IMR-90 (cell line): ENCODE results near the gene ORMDL3. TPM values are rescaled to one million over a fixed set of nuclear protein-coding genes. Genes with fewer than 3 reads are reported as not detected.

ENCODE experiments used
- ATAC-seq: fragments of 200-7000 bp; cut with Tn5 transposase; 2 replicates; pipeline ENCODE4 v1.9.1; 2020; ENCODE audit warnings: low read depth, mild to moderate bottlenecking, moderate library complexity
- BruUV-seq: library from RNA; stranded (reverse); fragments of 400-500 nt; replicated peaks from 2 replicates; lab custom pipeline; 2021; lab: Mats Ljungman, UMichigan
- CTCF ChIA-PET: fragments of 300-600 bp; formaldehyde crosslinking; extraction: SDS; loops from one replicate; lab custom pipeline; 2021; ENCODE audit warnings: antibody characterized with exemption; lab: Yijun Ruan, JAX
- POLR2A ChIA-PET: fragments of 300-600 bp; sonication (Branson Sonifier 250); formaldehyde crosslinking; loops from one replicate; lab custom pipeline; 2022; ENCODE audit warnings: antibody characterized with exemption; ENCODE audit not compliant: unreplicated experiment; lab: Charles Lee
- DNase-seq: peaks from one replicate; pipeline ENCODE4 v3.0.0; 2013
- H2AFZ ChIP-seq: replicated peaks from 2 replicates; pipeline ENCODE3; 2013; ENCODE audit warnings: low read length, mild to moderate bottlenecking; ENCODE audit not compliant: poor library complexity
- H2AK5ac ChIP-seq: 2 replicates; pipeline ENCODE4 v1.6.1; 2013; ENCODE audit warnings: low read depth, low read length, inconsistent platforms
- H2AK9ac ChIP-seq: replicated peaks from 2 replicates; pipeline ENCODE3; 2013; ENCODE audit warnings: mild to moderate bottlenecking, low read depth, low read length, moderate library complexity; ENCODE audit not compliant: poor library complexity
- H2BK120ac ChIP-seq: 2 replicates; pipeline ENCODE4 v1.6.1; 2013; ENCODE audit warnings: low read depth, low read length, inconsistent platforms
- H2BK15ac ChIP-seq: 3 replicates; pipeline ENCODE4 v1.6.1; 2013; ENCODE audit warnings: low read depth, low read length, inconsistent platforms
- H2BK20ac ChIP-seq: 2 replicates; pipeline ENCODE4 v1.6.1; 2013; ENCODE audit warnings: low read depth, mild to moderate bottlenecking, inconsistent platforms, low read length, moderate library complexity
- H2BK5ac ChIP-seq: 2 replicates; pipeline ENCODE4 v1.6.1; 2013; ENCODE audit warnings: mild to moderate bottlenecking, low read depth, low read length, inconsistent platforms; ENCODE audit not compliant: poor library complexity, severe bottlenecking
- H3K14ac ChIP-seq: replicated peaks from 2 replicates; pipeline ENCODE4 v1.6.1; 2013; ENCODE audit warnings: low read depth, low read length, inconsistent platforms
- H3K18ac ChIP-seq: 2 replicates; pipeline ENCODE4 v1.6.1; 2013; ENCODE audit warnings: low read depth, low read length, control low read depth
- H3K23ac ChIP-seq: 2 replicates; pipeline ENCODE4 v1.6.1; 2013; ENCODE audit warnings: low read depth, low read length, inconsistent platforms
- H3K27ac ChIP-seq: 2 replicates; pipeline ENCODE4 v1.5.1; 2013; ENCODE audit warnings: mild to moderate bottlenecking, control low read depth, low read length; ENCODE audit not compliant: insufficient read depth
- H3K27me3 ChIP-seq: 2 replicates; pipeline ENCODE4 v1.6.1; 2013; ENCODE audit warnings: low read length; ENCODE audit not compliant: control insufficient read depth, insufficient read depth
- H3K36me3 ChIP-seq: 2 replicates; pipeline ENCODE4 v1.6.1; 2013; ENCODE audit warnings: low read length, mixed read lengths; ENCODE audit not compliant: control insufficient read depth, insufficient read depth
- H3K4ac ChIP-seq: 2 replicates; pipeline ENCODE4 v1.6.1; 2013; ENCODE audit warnings: low read depth, low read length, inconsistent platforms
- H3K4me1 ChIP-seq: 2 replicates; pipeline ENCODE4 v1.6.1; 2013; ENCODE audit warnings: low read length, mixed read lengths; ENCODE audit not compliant: control insufficient read depth, insufficient read depth
- H3K4me2 ChIP-seq: 2 replicates; pipeline ENCODE4 v1.6.1; 2013; ENCODE audit warnings: low read depth, mild to moderate bottlenecking, control low read depth, low read length, moderate library complexity
- H3K4me3 ChIP-seq: 2 replicates; pipeline ENCODE4 v1.5.1; 2013; ENCODE audit warnings: low read depth, mild to moderate bottlenecking, control low read depth, low read length, moderate library complexity; ENCODE audit not compliant: insufficient read depth
- H3K56ac ChIP-seq: 2 replicates; pipeline ENCODE4 v1.6.1; 2013; ENCODE audit warnings: low read length, inconsistent platforms; ENCODE audit not compliant: insufficient read depth; ENCODE audit errors: extremely low read depth
- H3K79me1 ChIP-seq, 2 experiments: 2 replicates each; pipeline ENCODE4 v1.6.1; 2013; ENCODE audit warnings: low read length in 2 of 2, inconsistent platforms in 1 of 2, low read depth in 1 of 2
- H3K9ac ChIP-seq: 2 replicates; pipeline ENCODE4 v1.6.1; 2013; ENCODE audit warnings: low read depth, low read length, control low read depth
- H3K9me1 ChIP-seq: 2 replicates; pipeline ENCODE4 v1.6.1; 2013; ENCODE audit warnings: low read length, inconsistent platforms; ENCODE audit not compliant: insufficient read depth
- H3K9me3 ChIP-seq: 2 replicates; pipeline ENCODE4 v1.6.1; 2013; ENCODE audit warnings: low read length; ENCODE audit not compliant: control insufficient read depth, insufficient read depth
- H4K20me1 ChIP-seq: 2 replicates; pipeline ENCODE4 v1.6.1; 2013; ENCODE audit warnings: low read length, inconsistent platforms; ENCODE audit not compliant: insufficient read depth
- H4K5ac ChIP-seq: 2 replicates; pipeline ENCODE4 v1.6.1; 2013; ENCODE audit warnings: mild to moderate bottlenecking, low read depth, low read length, control low read depth
- H4K8ac ChIP-seq, 2 experiments: 2 replicates each; pipeline ENCODE4 v1.6.1; 2013; ENCODE audit warnings: low read depth in 2 of 2, low read length in 2 of 2, control low read depth in 1 of 2, inconsistent platforms in 1 of 2
- H4K91ac ChIP-seq: 2 replicates; pipeline ENCODE4 v1.6.1; 2013; ENCODE audit warnings: low read depth, low read length, inconsistent platforms; ENCODE audit not compliant: insufficient read depth
- BHLHE40 ChIP-seq: fragments of 150-350 bp; IDR thresholded peaks from 2 replicates; pipeline ENCODE4 v1.6.1; 2016; ENCODE audit warnings: mild to moderate bottlenecking, low read depth, low read length
- CEBPB ChIP-seq: IDR thresholded peaks from 2 replicates; pipeline ENCODE4 v1.6.1; 2012; ENCODE audit warnings: low read depth, low read length, improper control_type of control experiment
- CHD1 ChIP-seq: IDR thresholded peaks from 2 replicates; pipeline ENCODE4 v1.6.1; 2012; ENCODE audit warnings: low read depth, low read length, improper control_type of control experiment
- FOS ChIP-seq: fragments of 150-350 bp; IDR thresholded peaks from 2 replicates; pipeline ENCODE4 v1.6.1; 2016; ENCODE audit warnings: low read depth, low read length
- MAFK ChIP-seq: IDR thresholded peaks from 2 replicates; pipeline ENCODE4 v1.6.1; 2012; ENCODE audit warnings: low read depth, low read length, improper control_type of control experiment
- MAZ ChIP-seq: IDR thresholded peaks from 2 replicates; pipeline ENCODE4 v1.6.1; 2012; ENCODE audit warnings: low read depth, mild to moderate bottlenecking, low read length, improper control_type of control experiment, moderate library complexity, borderline replicate concordance
- MXI1 ChIP-seq: IDR thresholded peaks from 2 replicates; pipeline ENCODE4 v1.6.1; 2012; ENCODE audit warnings: low read depth, mild to moderate bottlenecking, low read length, moderate library complexity, borderline replicate concordance
- NFE2L2 ChIP-seq: fragments of 150-350 bp; IDR thresholded peaks from 2 replicates; pipeline ENCODE4 v1.6.1; 2016; ENCODE audit warnings: low read depth, mild to moderate bottlenecking, low read length
- POLR2A ChIP-seq: IDR thresholded peaks from 2 replicates; pipeline ENCODE4 v1.6.1; 2012; ENCODE audit warnings: mild to moderate bottlenecking, low read depth, low read length
- RAD21 ChIP-seq: IDR thresholded peaks from 2 replicates; pipeline ENCODE4 v1.6.1; 2012; ENCODE audit warnings: low read length, improper control_type of control experiment
- RCOR1 ChIP-seq: IDR thresholded peaks from 2 replicates; pipeline ENCODE4 v1.6.1; 2012; ENCODE audit warnings: mild to moderate bottlenecking, low read length, improper control_type of control experiment; ENCODE audit not compliant: insufficient replicate concordance
- RFX5 ChIP-seq: IDR thresholded peaks from 2 replicates; pipeline ENCODE4 v1.8.0; 2012; ENCODE audit warnings: low read depth, mild to moderate bottlenecking, low read length, moderate library complexity
- SMC3 ChIP-seq: fragments of 150-350 bp; IDR thresholded peaks from 2 replicates; pipeline ENCODE4 v1.6.1; 2016; ENCODE audit warnings: low read depth, mild to moderate bottlenecking, antibody characterized with exemption, low read length, moderate library complexity
- WGBS, 2 experiments: methylation state at CpG; one replicate each; pipeline versions ENCODE4 v1.1.5 to v1.1.7; 2013; ENCODE audit warnings: missing lambda C conversion rate in 2 of 2; ENCODE audit not compliant: insufficient read length in 1 of 2; ENCODE audit errors: extremely low coverage in 2 of 2; 5-methylcytosine and 5-hydroxymethylcytosine counted together
- dilution Hi-C: fragments of 300-500 bp; cut with HindIII; formaldehyde crosslinking; loops from one replicate; pipeline ENCODE4 v1.14.3; 2018; ENCODE audit warnings: low sequenced_read_pairs; ENCODE audit not compliant: unreplicated experiment
- in situ Hi-C: fragments of 300-500 bp; cut with MboI; formaldehyde crosslinking; loops from 3 replicates; pipeline ENCODE4 v1.14.3; 2019; ENCODE audit warnings: low sequenced_read_pairs, inconsistent platforms, mixed read lengths
- intact Hi-C: fragments of 100-400 bp; cut with micrococcal nuclease; formaldehyde crosslinking; loops from 2 replicates; pipeline ENCODE4 v1.10.0; 2022
- polyA plus RNA-seq, 3 experiments: library from polyadenylated mRNA; depleted of rRNA; stranded (reverse); fragments of >200 nt; gene quantifications; 2 replicates each; pipeline ENCODE4 v1.2.3, GENCODE V29; 2012; ENCODE audit warnings: low replicate concordance in 1 of 3
- total RNA-seq: library from RNA; depleted of rRNA; stranded (reverse); fragments of >200 nt; gene quantifications from 2 replicates; pipeline ENCODE4 v1.2.3, GENCODE V29; 2012
- TF ChIP-seq, protein P1 (sequence below): fragments of 150-350 bp; IDR thresholded peaks from 2 replicates; pipeline ENCODE4 v1.6.1; 2016; ENCODE audit warnings: low read depth, mild to moderate bottlenecking, low read length, moderate library complexity, borderline replicate concordance
- TF ChIP-seq, protein P2 (sequence below): conservative IDR thresholded peaks from 2 replicates; pipeline ENCODE4 v1.5.1; 2012; ENCODE audit warnings: mild to moderate bottlenecking, low read depth, low read length, improper control_type of control experiment
- TF ChIP-seq, protein P3 (sequence below): fragments of 150-350 bp; IDR thresholded peaks from 2 replicates; pipeline ENCODE4 v1.6.1; 2017; ENCODE audit warnings: mild to moderate bottlenecking, antibody characterized with exemption, low read length, low read depth

ORMDL3 gene
- total and polyA plus RNA-seq, 2 of the 4 experiments (the other 2 are of a cell fraction), result 45.7 to 78.6 TPM

- no peak overlapping the region for H2BK5ac ChIP-seq
- no peak overlapping the region for H3K18ac ChIP-seq
- no peaks in the 10 kb centered on the region for H3K9me3 ChIP-seq
- no peak overlapping the region for H2BK15ac ChIP-seq
- no peak overlapping the region for H4K8ac ChIP-seq
- H3K4ac ChIP-seq, result no peak overlapping the region
- CTCF ChIA-PET, result no interaction called here
- no peaks in the 10 kb centered on the region for H3K9me1 ChIP-seq
- POLR2A ChIA-PET, result no interaction called here
- H2AFZ ChIP-seq, result no peak overlapping the region
- no peak overlapping the region for H4K91ac ChIP-seq
- H3K4me2 ChIP-seq, result no peak overlapping the region
- in situ Hi-C loops (no loop called here), intact Hi-C loops (no loop called here), dilution Hi-C loops (no loop called here)
- no peak overlapping the region for H3K56ac ChIP-seq
- no peak for ATAC-seq
- H3K4me1 ChIP-seq, result no peaks in the 10 kb centered on the region
- H3K36me3 ChIP-seq, result no peaks in the 10 kb centered on the region
- no peak overlapping the region for H3K27ac ChIP-seq
- WGBS, 2 experiments, result no CpG with 5 or more reads among the region's 6 CpGs
- no peaks in the 10 kb centered on the region for H4K20me1 ChIP-seq
- H2AK5ac ChIP-seq, result no peak overlapping the region
- H3K79me1 ChIP-seq, result no peaks in the 10 kb centered on the region
- H2AK9ac ChIP-seq, result no peak overlapping the region
- H4K5ac ChIP-seq, result no peak overlapping the region
- no peak for DNase-seq
- no peak overlapping the region for H2BK120ac ChIP-seq
- peaks cover 61% of the 10 kb centered on the region for H3K27me3 ChIP-seq
- TF ChIP-seq SMC3, result no peak
- no peak for TF ChIP-seq CEBPB
- TF ChIP-seq BHLHE40, result no peak
- TF ChIP-seq NFE2L2, result no peak
- no peak for TF ChIP-seq MAZ
- no peak for TF ChIP-seq MXI1
- TF ChIP-seq MAFK, result no peak
- no peak for TF ChIP-seq RAD21
- no peak for TF ChIP-seq FOS
- TF ChIP-seq, protein P1, sequence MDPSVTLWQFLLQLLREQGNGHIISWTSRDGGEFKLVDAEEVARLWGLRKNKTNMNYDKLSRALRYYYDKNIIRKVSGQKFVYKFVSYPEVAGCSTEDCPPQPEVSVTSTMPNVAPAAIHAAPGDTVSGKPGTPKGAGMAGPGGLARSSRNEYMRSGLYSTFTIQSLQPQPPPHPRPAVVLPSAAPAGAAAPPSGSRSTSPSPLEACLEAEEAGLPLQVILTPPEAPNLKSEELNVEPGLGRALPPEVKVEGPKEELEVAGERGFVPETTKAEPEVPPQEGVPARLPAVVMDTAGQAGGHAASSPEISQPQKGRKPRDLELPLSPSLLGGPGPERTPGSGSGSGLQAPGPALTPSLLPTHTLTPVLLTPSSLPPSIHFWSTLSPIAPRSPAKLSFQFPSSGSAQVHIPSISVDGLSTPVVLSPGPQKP, result no peak
- TF ChIP-seq RFX5, result no peak
- TF ChIP-seq POLR2A, result no peak
- TF ChIP-seq, protein P2, sequence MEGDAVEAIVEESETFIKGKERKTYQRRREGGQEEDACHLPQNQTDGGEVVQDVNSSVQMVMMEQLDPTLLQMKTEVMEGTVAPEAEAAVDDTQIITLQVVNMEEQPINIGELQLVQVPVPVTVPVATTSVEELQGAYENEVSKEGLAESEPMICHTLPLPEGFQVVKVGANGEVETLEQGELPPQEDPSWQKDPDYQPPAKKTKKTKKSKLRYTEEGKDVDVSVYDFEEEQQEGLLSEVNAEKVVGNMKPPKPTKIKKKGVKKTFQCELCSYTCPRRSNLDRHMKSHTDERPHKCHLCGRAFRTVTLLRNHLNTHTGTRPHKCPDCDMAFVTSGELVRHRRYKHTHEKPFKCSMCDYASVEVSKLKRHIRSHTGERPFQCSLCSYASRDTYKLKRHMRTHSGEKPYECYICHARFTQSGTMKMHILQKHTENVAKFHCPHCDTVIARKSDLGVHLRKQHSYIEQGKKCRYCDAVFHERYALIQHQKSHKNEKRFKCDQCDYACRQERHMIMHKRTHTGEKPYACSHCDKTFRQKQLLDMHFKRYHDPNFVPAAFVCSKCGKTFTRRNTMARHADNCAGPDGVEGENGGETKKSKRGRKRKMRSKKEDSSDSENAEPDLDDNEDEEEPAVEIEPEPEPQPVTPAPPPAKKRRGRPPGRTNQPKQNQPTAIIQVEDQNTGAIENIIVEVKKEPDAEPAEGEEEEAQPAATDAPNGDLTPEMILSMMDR, result no peak
- TF ChIP-seq CHD1, result no peak
- TF ChIP-seq, protein P3, sequence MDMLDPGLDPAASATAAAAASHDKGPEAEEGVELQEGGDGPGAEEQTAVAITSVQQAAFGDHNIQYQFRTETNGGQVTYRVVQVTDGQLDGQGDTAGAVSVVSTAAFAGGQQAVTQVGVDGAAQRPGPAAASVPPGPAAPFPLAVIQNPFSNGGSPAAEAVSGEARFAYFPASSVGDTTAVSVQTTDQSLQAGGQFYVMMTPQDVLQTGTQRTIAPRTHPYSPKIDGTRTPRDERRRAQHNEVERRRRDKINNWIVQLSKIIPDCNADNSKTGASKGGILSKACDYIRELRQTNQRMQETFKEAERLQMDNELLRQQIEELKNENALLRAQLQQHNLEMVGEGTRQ, result no peak
- no peak for TF ChIP-seq RCOR1
- H3K14ac ChIP-seq, result no peak overlapping the region
- no peak overlapping the region for H3K9ac ChIP-seq
- no TSS peak for BruUV-seq
- no peak overlapping the region for H3K4me3 ChIP-seq
- H3K23ac ChIP-seq, result no peak overlapping the region
- H2BK20ac ChIP-seq, result no peak overlapping the region
These were observed 39.4 kb upstream of the ORMDL3 start for GRCh38 chr17:39966771-39967170.
